T follicular helper cell (primary cell): ENCODE measurements around the gene ZNF33B.
"Not testable (repeated sequence)": the region's sequence is repeated elsewhere in the genome, so short reads cannot be mapped to it uniquely, and the experiment has no call there.

Experiments used
- DNase-seq: peaks from one replicate; pipeline ENCODE4 v3.0.0-alpha.2; 2020; ENCODE audit warnings: low read depth
- total RNA-seq, 2 experiments: gene quantifications; one replicate each; lab custom pipeline; 2026; lab: John Stamatoyannopoulos, UW

The ZNF33B gene
- 25.5 to 113 reads per million in 2 experiments for total RNA-seq

GRCh38 chr10:42638055-42638820 lies at the start of gene ZNF33B:
Gene ZNF33B, minus strand, starts transcription at chr10:42638570. Its CDS starts 1,642 bp downstream, at chr10:42636928.
- DNase-seq = peak; percentile 81

- no peak for DNase-seq
These were observed 46.1 kb upstream of the ZNF33B start for GRCh38 chr10:42684517-42684916.

- DNase-seq = no peak
These were observed 41.9 kb upstream of the ZNF33B start for GRCh38 chr10:42680267-42680666.

GRCh38 chr10:42665181-42665979 lies 27.0 kb upstream of the ZNF33B start:
- not testable (repeated sequence) for DNase-seq

- no peak for DNase-seq
These were observed 16.0 kb upstream of the ZNF33B start for GRCh38 chr10:42654419-42654818.

- no peak for DNase-seq
These were observed 14.5 kb upstream of the ZNF33B start for GRCh38 chr10:42652858-42653257.

GRCh38 chr10:42650374-42650773 lies 12.0 kb upstream of the ZNF33B start:
- DNase-seq = no peak

- no peak for DNase-seq
These were observed 10.1 kb upstream of the ZNF33B start for GRCh38 chr10:42648512-42648911.

GRCh38 chr10:42646687-42647640 lies 8.6 kb upstream of the ZNF33B start:
- no peak for DNase-seq

- DNase-seq = no peak
These were observed 7.8 kb upstream of the ZNF33B start for GRCh38 chr10:42646214-42646613.

- DNase-seq = no peak
These were observed 7.1 kb upstream of the ZNF33B start for GRCh38 chr10:42645516-42645915.

- DNase-seq = no peak
These were observed 6.7 kb upstream of the ZNF33B start for GRCh38 chr10:42645103-42645502.

GRCh38 chr10:42640610-42641229 lies 2.4 kb upstream of the ZNF33B start:
- DNase-seq = no peak

- DNase-seq = peak; percentile 19
These were observed 476 bp upstream of the ZNF33B start for GRCh38 chr10:42638821-42639270.

GRCh38 chr10:42637648-42638054 lies 719 bp downstream of the ZNF33B start:
- no peak for DNase-seq

GRCh38 chr10:42637142-42637541 lies 1.2 kb downstream of the ZNF33B start:
- no peak for DNase-seq

GRCh38 chr10:42635098-42635497 lies 3.3 kb downstream of the ZNF33B start:
- DNase-seq = no peak

GRCh38 chr10:42632564-42632963 lies 5.8 kb downstream of the ZNF33B start:
- no peak for DNase-seq

GRCh38 chr10:42630537-42631134 lies 7.7 kb downstream of the ZNF33B start:
- DNase-seq = no peak

- DNase-seq = no peak
These were observed 14.4 kb downstream of the ZNF33B start for GRCh38 chr10:42623929-42624328.

- no peak for DNase-seq
These were observed 19.9 kb downstream of the ZNF33B start for GRCh38 chr10:42618424-42618823.
